Uterus (tissue), 4 donors: ENCODE data around the gene RBFOX2. TPM values are rescaled to one million over a fixed set of nuclear protein-coding genes. Genes with fewer than 3 reads are reported as not detected.

Source experiments
- DNase-seq, 2 donors: peaks; one replicate each; pipeline ENCODE4 v3.0.0-alpha.2; 2019 to 2020
- H3K27ac ChIP-seq, 2 donors: fragments of 200-600 bp; sonication (generic); 1 replicate in 1 of 2; 2 replicates in 1 of 2; pipeline ENCODE4 v1.5.1; 2016 to 2018
- H3K27me3 ChIP-seq, 2 donors: fragments of 200-600 bp; sonication (generic); one replicate each; pipeline ENCODE4 v1.5.1; 2018 to 2019; ENCODE audit warnings: control low read depth in 1 of 2
- H3K36me3 ChIP-seq, 2 donors: fragments of 200-600 bp; sonication (generic); one replicate each; pipeline ENCODE4 v1.5.1; 2019; ENCODE audit warnings: control low read depth in 1 of 2
- H3K4me1 ChIP-seq, 2 donors: fragments of 200-600 bp; sonication (generic); one replicate each; pipeline ENCODE4 v1.5.1; 2018 to 2019; ENCODE audit warnings: control low read depth in 1 of 2
- H3K4me3 ChIP-seq, 2 donors: fragments of 200-600 bp; sonication (generic); 1 replicate in 1 of 2; 2 replicates in 1 of 2; pipeline ENCODE4 v1.5.1; 2018 to 2019; ENCODE audit warnings: mild to moderate bottlenecking in 1 of 2
- H3K9me3 ChIP-seq, 2 donors: fragments of 200-600 bp; sonication (generic); one replicate each; pipeline ENCODE4 v1.5.1; 2019; ENCODE audit warnings: control low read depth in 1 of 2
- POLR2A ChIP-seq, 2 donors: fragments of 450-650 bp; IDR thresholded peaks; one replicate each; pipeline ENCODE4 v1.6.1; 2016; ENCODE audit warnings: antibody characterized with exemption in 2 of 2, mild to moderate bottlenecking in 1 of 2, moderate library complexity in 1 of 2
- intact Hi-C: fragments of 100-400 bp; cut with DNase I; formaldehyde crosslinking; loops from one replicate; pipeline ENCODE4 v1.15.1; 2023; ENCODE audit warnings: low total_unique reads
- total RNA-seq, 4 donors: library from RNA; depleted of rRNA in 3 of 4; stranded (reverse); fragments of >200 nt in 3 of 4; gene quantifications; one replicate each; pipeline versions ENCODE4 v1.1.0 to v1.2.4, GENCODE V29; 2014 to 2023
- TF ChIP-seq, protein P1 (sequence below), 4 experiments: fragments of 200-600 bp in 2 of 4; fragments of 450-650 bp in 2 of 4; sonication (generic) in 2 of 4; IDR thresholded peaks; one replicate each; pipeline ENCODE4 v1.5.1; 2016 to 2019; ENCODE audit warnings: antibody characterized with exemption in 4 of 4, mild to moderate bottlenecking in 2 of 4, moderate library complexity in 1 of 4
- donor health status: DM: yes; HTN: yes; CAD: no.

The RBFOX2 gene
- total RNA-seq, 4 donors from 2014 or later: 81.0 to 311 (median 147) TPM

DNA sequence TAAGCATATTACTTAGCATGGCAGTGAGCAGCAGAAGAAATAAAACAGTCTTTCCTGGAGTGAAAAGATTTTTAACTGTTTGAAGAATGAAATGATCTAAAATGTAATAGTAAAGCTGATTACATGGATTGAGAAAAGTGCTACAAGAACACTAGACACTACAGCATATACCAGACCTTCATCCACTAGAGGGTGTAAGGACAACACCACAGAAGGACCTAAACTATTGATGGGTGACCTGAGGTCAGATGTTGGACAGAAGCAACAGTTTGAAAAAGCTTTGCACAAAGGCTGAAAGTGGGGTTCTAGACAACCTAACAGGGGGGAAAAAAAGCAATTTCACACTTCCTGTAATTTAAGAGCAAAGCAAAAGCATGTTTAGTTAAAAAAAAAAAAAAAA is 97.7 kb downstream of the RBFOX2 start:
- no peak overlapping the region for H3K27ac ChIP-seq
- no peaks in the 10 kb centered on the region for H3K36me3 ChIP-seq
- H3K9me3 ChIP-seq: no peaks in the 10 kb centered on the region
- H3K4me3 ChIP-seq: no peak overlapping the region
- no peaks in the 10 kb centered on the region for H3K4me1 ChIP-seq
- no peak for TF ChIP-seq POLR2A (IDR thresholded peaks at IDR 0.05)
- TF ChIP-seq, protein P1, sequence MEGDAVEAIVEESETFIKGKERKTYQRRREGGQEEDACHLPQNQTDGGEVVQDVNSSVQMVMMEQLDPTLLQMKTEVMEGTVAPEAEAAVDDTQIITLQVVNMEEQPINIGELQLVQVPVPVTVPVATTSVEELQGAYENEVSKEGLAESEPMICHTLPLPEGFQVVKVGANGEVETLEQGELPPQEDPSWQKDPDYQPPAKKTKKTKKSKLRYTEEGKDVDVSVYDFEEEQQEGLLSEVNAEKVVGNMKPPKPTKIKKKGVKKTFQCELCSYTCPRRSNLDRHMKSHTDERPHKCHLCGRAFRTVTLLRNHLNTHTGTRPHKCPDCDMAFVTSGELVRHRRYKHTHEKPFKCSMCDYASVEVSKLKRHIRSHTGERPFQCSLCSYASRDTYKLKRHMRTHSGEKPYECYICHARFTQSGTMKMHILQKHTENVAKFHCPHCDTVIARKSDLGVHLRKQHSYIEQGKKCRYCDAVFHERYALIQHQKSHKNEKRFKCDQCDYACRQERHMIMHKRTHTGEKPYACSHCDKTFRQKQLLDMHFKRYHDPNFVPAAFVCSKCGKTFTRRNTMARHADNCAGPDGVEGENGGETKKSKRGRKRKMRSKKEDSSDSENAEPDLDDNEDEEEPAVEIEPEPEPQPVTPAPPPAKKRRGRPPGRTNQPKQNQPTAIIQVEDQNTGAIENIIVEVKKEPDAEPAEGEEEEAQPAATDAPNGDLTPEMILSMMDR (IDR thresholded peaks at IDR 0.05): peak; percentile 60 to 89 (median 77)
- no peaks in the 10 kb centered on the region for H3K27me3 ChIP-seq
- intact Hi-C loops: no loop called here
- DNase-seq: peak in 1 of 2 donors; percentile 38

GRCh38 chr22:35928285-35928798 is 100.3 kb downstream of the RBFOX2 start:
- no peak for DNase-seq
- Histone ChIP-seq H3K4me3 (no peak overlapping the region), H3K9me3 (no peaks in the 10 kb centered on the region), H3K27ac (no peak overlapping the region), H3K27me3 (no peaks in the 10 kb centered on the region), H3K4me1 (no peaks in the 10 kb centered on the region), H3K36me3 (no peaks in the 10 kb centered on the region)
- TF ChIP-seq, protein P1 (IDR thresholded peaks at IDR 0.05): no peak
- TF ChIP-seq POLR2A (IDR thresholded peaks at IDR 0.05): no peak
- intact Hi-C loops: loop anchor here (10.0 kb wide), 1 partner anchor 304 kb away; no protein-coding TSS in a partner anchor

GRCh38 chr22:35923026-35923425 is 105.6 kb downstream of the RBFOX2 start:
- H3K4me1 ChIP-seq: peaks cover 0 to 7% of the 10 kb centered on the region in 2 donors
- intact Hi-C loops: loop anchor here (10.0 kb wide), 1 partner anchor 298 kb away; no protein-coding TSS in a partner anchor

GRCh38 chr22:35921777-35922176 is 106.8 kb downstream of the RBFOX2 start:
- H3K4me3 ChIP-seq: no peak overlapping the region
- H3K4me1 ChIP-seq: peaks cover 0 to 7% of the 10 kb centered on the region in 2 donors
- TF ChIP-seq, protein P1 (IDR thresholded peaks at IDR 0.05): peak; percentile 49 to 77 (median 63)
- no peak for TF ChIP-seq POLR2A (IDR thresholded peaks at IDR 0.05)
- no peaks in the 10 kb centered on the region for H3K27me3 ChIP-seq
- intact Hi-C loops: loop anchor here (10.0 kb wide), 1 partner anchor 297 kb away; no protein-coding TSS in a partner anchor
- H3K27ac ChIP-seq: peak overlapping the region; percentile 61 to 65
- H3K36me3 ChIP-seq: no peaks in the 10 kb centered on the region
- peak; percentile 60 to 81 for DNase-seq
- no peaks in the 10 kb centered on the region for H3K9me3 ChIP-seq

More at GRCh38 chr22:35923026-35923425, 105.6 kb downstream of the RBFOX2 start:
- no peaks in the 10 kb centered on the region for H3K27me3 ChIP-seq
- H3K27ac ChIP-seq: peak overlapping the region; percentile 61 to 65
- TF ChIP-seq POLR2A (IDR thresholded peaks at IDR 0.05): no peak
- TF ChIP-seq, protein P1 (IDR thresholded peaks at IDR 0.05): no peak
- no peaks in the 10 kb centered on the region for H3K9me3 ChIP-seq
- H3K36me3 ChIP-seq: no peaks in the 10 kb centered on the region
- H3K4me3 ChIP-seq: no peak overlapping the region
- DNase-seq: no peak

GRCh38 chr22:35921044-35921443 is 107.6 kb downstream of the RBFOX2 start:
- no peak overlapping the region for H3K4me3 ChIP-seq
- peak overlapping the region in 1 of 2 donors; percentile 65 for H3K27ac ChIP-seq
- DNase-seq: no peak
- TF ChIP-seq, protein P1 (IDR thresholded peaks at IDR 0.05): no peak
- TF ChIP-seq POLR2A (IDR thresholded peaks at IDR 0.05): no peak
- intact Hi-C loops: loop anchor here (10.0 kb wide), 1 partner anchor 296 kb away; no protein-coding TSS in a partner anchor
- no peaks in the 10 kb centered on the region for H3K9me3 ChIP-seq
- H3K36me3 ChIP-seq: no peaks in the 10 kb centered on the region
- no peaks in the 10 kb centered on the region for H3K27me3 ChIP-seq
- H3K4me1 ChIP-seq: peaks cover 4 to 7% of the 10 kb centered on the region in 2 donors
